ENCODE data around the gene HLCS.

Gene HLCS

GRCh38 chr21:36891692-36892091 is 74.8 kb downstream of the HLCS start:
- no peak for TF ChIP-seq CTCF (IDR thresholded peaks at IDR 0.05; ENCODE audit: extremely low read depth, missing control alignments)
- DNase-seq (ENCODE audit: low spot score), result no peak

GRCh38 chr21:36891121-36891520 is 75.3 kb downstream of the HLCS start:
- TF ChIP-seq CTCF (IDR thresholded peaks at IDR 0.05; ENCODE audit: extremely low read depth, missing control alignments), result no peak
- no peak for DNase-seq (ENCODE audit: low spot score)

GRCh38 chr21:36890086-36890485 is 76.4 kb downstream of the HLCS start:
- no peak for DNase-seq (ENCODE audit: low spot score)
- TF ChIP-seq CTCF (IDR thresholded peaks at IDR 0.05; ENCODE audit: extremely low read depth, missing control alignments), result no peak

- no peak for DNase-seq (ENCODE audit: low spot score)
- no peak for TF ChIP-seq CTCF (IDR thresholded peaks at IDR 0.05; ENCODE audit: extremely low read depth, missing control alignments)
Measured at GRCh38 chr21:36889401-36889800, 77.1 kb downstream of the HLCS start.

GRCh38 chr21:36888466-36888865 is 78.0 kb downstream of the HLCS start:
- no peak for TF ChIP-seq CTCF (IDR thresholded peaks at IDR 0.05; ENCODE audit: extremely low read depth, missing control alignments)
- no peak for DNase-seq (ENCODE audit: low spot score)

GRCh38 chr21:36887963-36888362 is 78.5 kb downstream of the HLCS start:
- no peak for DNase-seq (ENCODE audit: low spot score)
- no peak for TF ChIP-seq CTCF (IDR thresholded peaks at IDR 0.05; ENCODE audit: extremely low read depth, missing control alignments)

- no peak for TF ChIP-seq CTCF (IDR thresholded peaks at IDR 0.05; ENCODE audit: extremely low read depth, missing control alignments)
- no peak for DNase-seq (ENCODE audit: low spot score)
Measured at GRCh38 chr21:36883532-36884486, 82.7 kb downstream of the HLCS start.
